ENCODE measurements around the gene SPATS1.

Gene SPATS1

DNA sequence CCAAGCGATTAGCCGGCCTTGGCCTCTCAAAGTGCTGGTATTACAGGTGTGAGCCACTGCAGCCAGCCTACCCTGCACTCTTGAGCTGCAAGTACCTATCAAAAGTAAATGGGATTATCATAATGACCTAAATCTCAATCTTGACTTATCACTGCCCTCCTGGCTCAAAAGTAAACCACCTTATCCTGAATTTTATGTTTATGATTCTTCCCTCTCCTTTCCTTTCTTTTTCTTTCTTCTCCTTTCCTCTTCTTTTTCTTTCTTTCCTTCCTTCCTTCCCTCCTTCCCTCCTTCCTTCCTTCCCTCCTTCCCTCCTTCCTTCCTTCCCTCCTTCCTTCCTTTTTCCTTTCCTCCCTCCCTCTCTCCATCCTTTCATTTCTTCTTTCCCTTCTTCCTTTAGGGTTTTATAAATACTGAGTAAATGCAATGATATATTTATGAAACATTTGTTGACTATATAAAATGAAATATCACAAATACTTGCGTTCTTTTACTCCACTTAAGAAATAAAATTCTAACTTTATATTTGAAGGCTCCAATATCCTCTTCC lies 21.0 kb downstream of the SPATS1 start:
- ATAC-seq = no peak
- TF ChIP-seq ZFP3 (CRISPR knock-in tag; IDR thresholded peaks at IDR 0.05) = no peak
- TF ChIP-seq CSDC2 (CRISPR knock-in tag; IDR thresholded peaks at IDR 0.05) = no peak
- no peak for TF ChIP-seq BACH2 (CRISPR knock-in tag; IDR thresholded peaks at IDR 0.05; ENCODE audit: borderline replicate concordance)
- no peak for TF ChIP-seq OSR1 (CRISPR knock-in tag; IDR thresholded peaks at IDR 0.05)
- TF ChIP-seq SNAI2 (CRISPR knock-in tag; IDR thresholded peaks at IDR 0.05) = no peak
- no peak for TF ChIP-seq POU6F1 (CRISPR knock-in tag; IDR thresholded peaks at IDR 0.05; ENCODE audit: borderline replicate concordance, low read depth)
- TF ChIP-seq ARNTL (CRISPR knock-in tag; IDR thresholded peaks at IDR 0.05; ENCODE audit: borderline replicate concordance, low read depth) = no peak
- no peak for TF ChIP-seq PPARA (CRISPR knock-in tag; IDR thresholded peaks at IDR 0.05; ENCODE audit: borderline replicate concordance)
- TF ChIP-seq ZNF8 (CRISPR knock-in tag; IDR thresholded peaks at IDR 0.05) = no peak

GRCh38 chr6:44366781-44367180 lies 24.3 kb downstream of the SPATS1 start:
- ATAC-seq = no peak
- TF ChIP-seq BACH2 (CRISPR knock-in tag; IDR thresholded peaks at IDR 0.05; ENCODE audit: borderline replicate concordance) (no peak), OSR1 (CRISPR knock-in tag; IDR thresholded peaks at IDR 0.05) (no peak), ISL1 (CRISPR knock-in tag; IDR thresholded peaks at IDR 0.05) (no peak), GLIS3 (CRISPR knock-in tag; IDR thresholded peaks at IDR 0.05) (no peak), ZNF70 (CRISPR knock-in tag; IDR thresholded peaks at IDR 0.05) (no peak), CREB5 (CRISPR knock-in tag; IDR thresholded peaks at IDR 0.05; ENCODE audit: low read depth) (no peak), ZNF8 (CRISPR knock-in tag; IDR thresholded peaks at IDR 0.05) (no peak), ZFP3 (CRISPR knock-in tag; IDR thresholded peaks at IDR 0.05) (no peak), PPARA (CRISPR knock-in tag; IDR thresholded peaks at IDR 0.05; ENCODE audit: borderline replicate concordance) (no peak), POU6F1 (CRISPR knock-in tag; IDR thresholded peaks at IDR 0.05; ENCODE audit: borderline replicate concordance, low read depth) (no peak), ARNTL (CRISPR knock-in tag; IDR thresholded peaks at IDR 0.05; ENCODE audit: borderline replicate concordance, low read depth) (no peak), ZFP30 (CRISPR knock-in tag; IDR thresholded peaks at IDR 0.05) (no peak), CSRNP3 (CRISPR knock-in tag; IDR thresholded peaks at IDR 0.05) (no peak), TOX (CRISPR knock-in tag; IDR thresholded peaks at IDR 0.05; ENCODE audit: borderline replicate concordance) (no peak), ZNF565 (CRISPR knock-in tag; conservative IDR thresholded peaks at IDR 0.05; ENCODE audit: low read depth) (no peak), SNAI2 (CRISPR knock-in tag; IDR thresholded peaks at IDR 0.05) (no peak)
- TF ChIP-seq, protein P1, sequence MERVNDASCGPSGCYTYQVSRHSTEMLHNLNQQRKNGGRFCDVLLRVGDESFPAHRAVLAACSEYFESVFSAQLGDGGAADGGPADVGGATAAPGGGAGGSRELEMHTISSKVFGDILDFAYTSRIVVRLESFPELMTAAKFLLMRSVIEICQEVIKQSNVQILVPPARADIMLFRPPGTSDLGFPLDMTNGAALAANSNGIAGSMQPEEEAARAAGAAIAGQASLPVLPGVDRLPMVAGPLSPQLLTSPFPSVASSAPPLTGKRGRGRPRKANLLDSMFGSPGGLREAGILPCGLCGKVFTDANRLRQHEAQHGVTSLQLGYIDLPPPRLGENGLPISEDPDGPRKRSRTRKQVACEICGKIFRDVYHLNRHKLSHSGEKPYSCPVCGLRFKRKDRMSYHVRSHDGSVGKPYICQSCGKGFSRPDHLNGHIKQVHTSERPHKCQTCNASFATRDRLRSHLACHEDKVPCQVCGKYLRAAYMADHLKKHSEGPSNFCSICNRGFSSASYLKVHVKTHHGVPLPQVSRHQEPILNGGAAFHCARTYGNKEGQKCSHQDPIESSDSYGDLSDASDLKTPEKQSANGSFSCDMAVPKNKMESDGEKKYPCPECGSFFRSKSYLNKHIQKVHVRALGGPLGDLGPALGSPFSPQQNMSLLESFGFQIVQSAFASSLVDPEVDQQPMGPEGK (CRISPR knock-in tag; IDR thresholded peaks at IDR 0.05; ENCODE audit: borderline replicate concordance) = no peak

- no peak for ATAC-seq
- no peak for TF ChIP-seq BACH2 (CRISPR knock-in tag; IDR thresholded peaks at IDR 0.05; ENCODE audit: borderline replicate concordance)
- no peak for TF ChIP-seq ZFP30 (CRISPR knock-in tag; IDR thresholded peaks at IDR 0.05)
- TF ChIP-seq PPARA (CRISPR knock-in tag; IDR thresholded peaks at IDR 0.05; ENCODE audit: borderline replicate concordance) = no peak
- no peak for TF ChIP-seq CSRNP3 (CRISPR knock-in tag; IDR thresholded peaks at IDR 0.05)
- TF ChIP-seq ZNF565 (CRISPR knock-in tag; conservative IDR thresholded peaks at IDR 0.05; ENCODE audit: low read depth) = no peak
- no peak for TF ChIP-seq ZNF8 (CRISPR knock-in tag; IDR thresholded peaks at IDR 0.05)
- TF ChIP-seq ESRRG (CRISPR knock-in tag; IDR thresholded peaks at IDR 0.05) = no peak
- TF ChIP-seq OSR1 (CRISPR knock-in tag; IDR thresholded peaks at IDR 0.05) = no peak
- TF ChIP-seq CREB5 (CRISPR knock-in tag; IDR thresholded peaks at IDR 0.05; ENCODE audit: low read depth) = no peak
- no peak for TF ChIP-seq GLIS3 (CRISPR knock-in tag; IDR thresholded peaks at IDR 0.05)
Measured at GRCh38 chr6:44367681-44368080, 25.2 kb downstream of the SPATS1 start.

All from SK-N-SH treated with all-trans-retinoic acid at 6 μM for 48 hours (cell line).